OCI-LY3 (cell line): ENCODE measurements around the gene ANKRD33B.

Experiments
- CTCF ChIP-seq: fragments of 200-600, 300-600 bp; sonication (generic); IDR thresholded peaks from 2 replicates; pipeline ENCODE4 v1.5.1; 2014; ENCODE audit warnings: antibody characterized with exemption, low read length, low read depth
- EZH2phosphoT487 ChIP-seq: fragments of 200-600 bp; shearing (Covaris generic); IDR thresholded peaks from 2 replicates; pipeline ENCODE4 v1.6.1; 2018; ENCODE audit warnings: antibody characterized with exemption, mixed run types, low read depth

- TF ChIP-seq CTCF, result no peak
- no peak for TF ChIP-seq EZH2phosphoT487
Observed at GRCh38 chr5:10563110-10563944, 543 bp upstream of the ANKRD33B start.
